Rectal smooth muscle tissue (tissue), 1 donor: ENCODE results near the gene OR2F1.

ENCODE experiments used
- H3K27ac ChIP-seq: one replicate; pipeline ENCODE4 v1.7.0; 2013; ENCODE audit warnings: low read depth, low read length, inconsistent platforms
- H3K27me3 ChIP-seq: one replicate; pipeline ENCODE4 v1.7.0; 2013; ENCODE audit warnings: low read length; ENCODE audit not compliant: control insufficient read depth, insufficient read depth
- H3K36me3 ChIP-seq: one replicate; pipeline ENCODE4 v1.7.0; 2013; ENCODE audit warnings: low read length; ENCODE audit not compliant: control insufficient read depth, insufficient read depth
- H3K4me1 ChIP-seq: one replicate; pipeline ENCODE4 v1.7.0; 2013; ENCODE audit warnings: low read length; ENCODE audit not compliant: control insufficient read depth, insufficient read depth
- H3K4me3 ChIP-seq: one replicate; pipeline ENCODE4 v1.7.0; 2013; ENCODE audit warnings: low read length
- H3K9ac ChIP-seq: one replicate; pipeline ENCODE4 v1.7.0; 2013; ENCODE audit warnings: low read length

OR2F1 gene

GRCh38 chr7:143934526-143935325 lies 19.9 kb upstream of the OR2F1 start, which contains the start of gene OR2F2:
TSS of gene OR2F2 (plus strand) at chr7:143935233. CDS start at chr7:143935233, 0 bp downstream.
- H3K4me3 ChIP-seq = no peak within 1 kb of the TSS
- no peak within 1 kb of the TSS for H3K27ac ChIP-seq
- H3K9ac ChIP-seq = no peak within 1 kb of the TSS

GRCh38 chr7:143936087-143937009 lies 18.3 kb upstream of the OR2F1 start:
- Histone ChIP-seq H3K36me3 (no peaks in the 10 kb centered on the region), H3K27me3 (no peaks in the 10 kb centered on the region), H3K4me3 (no peak overlapping the region), H3K9ac (no peak overlapping the region), H3K27ac (no peak overlapping the region), H3K4me1 (no peaks in the 10 kb centered on the region)

More at GRCh38 chr7:143934526-143935325, 19.9 kb upstream of the OR2F1 start, which contains the start of gene OR2F2:
- no peaks in the 10 kb centered on the region for H3K4me1 ChIP-seq
- H3K36me3 ChIP-seq = no peaks in the 10 kb centered on the region
- H3K27me3 ChIP-seq = no peaks in the 10 kb centered on the region

- no peaks in the 10 kb centered on the region for H3K27me3 ChIP-seq
- H3K9ac ChIP-seq = no peak overlapping the region
- no peak overlapping the region for H3K27ac ChIP-seq
- H3K4me1 ChIP-seq = no peaks in the 10 kb centered on the region
- H3K4me3 ChIP-seq = no peak overlapping the region
- no peaks in the 10 kb centered on the region for H3K36me3 ChIP-seq
Measured at GRCh38 chr7:143938379-143939243, 16.0 kb upstream of the OR2F1 start.

- Histone ChIP-seq H3K4me1 (no peaks in the 10 kb centered on the region), H3K27ac (no peak overlapping the region), H3K27me3 (no peaks in the 10 kb centered on the region), H3K4me3 (no peak overlapping the region), H3K9ac (no peak overlapping the region), H3K36me3 (no peaks in the 10 kb centered on the region)
Measured at GRCh38 chr7:143945423-143945822, 9.2 kb upstream of the OR2F1 start.

- Histone ChIP-seq H3K4me3 (no peak overlapping the region), H3K27me3 (no peaks in the 10 kb centered on the region), H3K4me1 (no peaks in the 10 kb centered on the region), H3K9ac (no peak overlapping the region), H3K27ac (no peak overlapping the region), H3K36me3 (no peaks in the 10 kb centered on the region)
Measured at GRCh38 chr7:143947111-143947510, 7.5 kb upstream of the OR2F1 start.

- H3K27ac ChIP-seq = no peak overlapping the region
- H3K9ac ChIP-seq = no peak overlapping the region
- no peaks in the 10 kb centered on the region for H3K27me3 ChIP-seq
- H3K36me3 ChIP-seq = no peaks in the 10 kb centered on the region
- H3K4me3 ChIP-seq = no peak overlapping the region
- H3K4me1 ChIP-seq = no peaks in the 10 kb centered on the region
Measured at GRCh38 chr7:143948733-143949132, 5.9 kb upstream of the OR2F1 start.

GRCh38 chr7:143953421-143953820 lies 1.2 kb upstream of the OR2F1 start:
- Histone ChIP-seq H3K36me3 (no peaks in the 10 kb centered on the region), H3K27me3 (no peaks in the 10 kb centered on the region), H3K27ac (no peak overlapping the region), H3K4me1 (no peaks in the 10 kb centered on the region), H3K4me3 (no peak overlapping the region), H3K9ac (no peak overlapping the region)

GRCh38 chr7:143954135-143954534 lies 509 bp upstream of the OR2F1 start:
- no peak overlapping the region for H3K27ac ChIP-seq
- no peak overlapping the region for H3K4me3 ChIP-seq
- H3K9ac ChIP-seq = no peak overlapping the region
- H3K27me3 ChIP-seq = no peaks in the 10 kb centered on the region
- no peaks in the 10 kb centered on the region for H3K36me3 ChIP-seq
- no peaks in the 10 kb centered on the region for H3K4me1 ChIP-seq

- H3K27me3 ChIP-seq = no peaks in the 10 kb centered on the region
- H3K27ac ChIP-seq = no peak overlapping the region
- H3K36me3 ChIP-seq = no peaks in the 10 kb centered on the region
- no peaks in the 10 kb centered on the region for H3K4me1 ChIP-seq
- no peak overlapping the region for H3K9ac ChIP-seq
- no peak overlapping the region for H3K4me3 ChIP-seq
Measured at GRCh38 chr7:143958781-143959180, 4.1 kb downstream of the OR2F1 start.

GRCh38 chr7:143960813-143961610 lies 6.4 kb downstream of the OR2F1 start:
- no peak overlapping the region for H3K27ac ChIP-seq
- H3K4me1 ChIP-seq = no peaks in the 10 kb centered on the region
- H3K9ac ChIP-seq = no peak overlapping the region
- no peak overlapping the region for H3K4me3 ChIP-seq
- H3K36me3 ChIP-seq = no peaks in the 10 kb centered on the region
- no peaks in the 10 kb centered on the region for H3K27me3 ChIP-seq

GRCh38 chr7:143965280-143965679 lies 10.6 kb downstream of the OR2F1 start:
- no peak overlapping the region for H3K9ac ChIP-seq
- H3K4me3 ChIP-seq = no peak overlapping the region
- H3K4me1 ChIP-seq = no peaks in the 10 kb centered on the region
- H3K27me3 ChIP-seq = no peaks in the 10 kb centered on the region
- H3K27ac ChIP-seq = no peak overlapping the region
- H3K36me3 ChIP-seq = no peaks in the 10 kb centered on the region
